Measurements from ENCODE around the gene NAGPA. TPM values are rescaled to one million over a fixed set of nuclear protein-coding genes. Genes with fewer than 3 reads are reported as not detected.

The NAGPA gene
- total RNA-seq, 2 experiments from 2014 or later: 10.1 to 11.3 TPM

GRCh38 chr16:5042574-5043171 is 8.9 kb upstream of the NAGPA start:
- Mint-ChIP-seq H3K9me3 (no peaks in the 10 kb centered on the region), H3K27ac (no peak overlapping the region), H3K36me3 (ENCODE audit: low read depth) (no peaks in the 10 kb centered on the region), H3K27me3 (no peaks in the 10 kb centered on the region), H3K4me1 (ENCODE audit: low read depth) (no peaks in the 10 kb centered on the region), H3K4me3 (no peak overlapping the region)
- CTCF ChIA-PET: no interaction called here
- no peak for TF ChIP-seq CTCF (IDR thresholded peaks at IDR 0.05)
- DNase-seq (no peak), ATAC-seq (no peak)
- intact Hi-C loops (cut with micrococcal nuclease): no loop called here
- POLR2A ChIA-PET: no interaction called here

GRCh38 chr16:5041600-5042133 is 7.9 kb upstream of the NAGPA start:
- no peaks in the 10 kb centered on the region for H3K27me3 Mint-ChIP-seq
- H3K27ac Mint-ChIP-seq: no peak overlapping the region
- ChIA-PET CTCF (no interaction called here), POLR2A (interaction anchor here (1.0 kb wide), 1 partner anchor 15 kb away, joined by 3 read pairs; no protein-coding TSS in a partner anchor)
- no peaks in the 10 kb centered on the region for H3K9me3 Mint-ChIP-seq
- intact Hi-C loops (cut with micrococcal nuclease): no loop called here
- H3K4me1 Mint-ChIP-seq (ENCODE audit: low read depth): no peaks in the 10 kb centered on the region
- DNase-seq (no peak), ATAC-seq (no peak)
- no peak for TF ChIP-seq CTCF (IDR thresholded peaks at IDR 0.05)
- no peak overlapping the region for H3K4me3 Mint-ChIP-seq
- H3K36me3 Mint-ChIP-seq (ENCODE audit: low read depth): no peaks in the 10 kb centered on the region

- DNase-seq (no peak), ATAC-seq (no peak)
- no peak for TF ChIP-seq CTCF (IDR thresholded peaks at IDR 0.05)
- ChIA-PET POLR2A (no interaction called here), CTCF (no interaction called here)
- Mint-ChIP-seq H3K27me3 (no peaks in the 10 kb centered on the region), H3K36me3 (ENCODE audit: low read depth) (no peaks in the 10 kb centered on the region), H3K4me3 (no peak overlapping the region), H3K9me3 (no peaks in the 10 kb centered on the region), H3K27ac (no peak overlapping the region), H3K4me1 (ENCODE audit: low read depth) (no peaks in the 10 kb centered on the region)
- intact Hi-C loops (cut with micrococcal nuclease): no loop called here
Measured at GRCh38 chr16:5040451-5040850, 6.7 kb upstream of the NAGPA start.

GRCh38 chr16:5036228-5037156 is 2.8 kb upstream of the NAGPA start:
- ATAC-seq: no peak
- intact Hi-C loops (cut with micrococcal nuclease): no loop called here
- CTCF ChIA-PET: no interaction called here

More at GRCh38 chr16:5036228-5037156, 2.8 kb upstream of the NAGPA start:
- peaks cover 2% of the 10 kb centered on the region for H3K36me3 Mint-ChIP-seq (ENCODE audit: low read depth)
- no peak for DNase-seq
- peaks cover 18% of the 10 kb centered on the region for H3K4me1 Mint-ChIP-seq (ENCODE audit: low read depth)
- no peak overlapping the region for H3K4me3 Mint-ChIP-seq
- no peaks in the 10 kb centered on the region for H3K27me3 Mint-ChIP-seq
- no peaks in the 10 kb centered on the region for H3K9me3 Mint-ChIP-seq
- TF ChIP-seq CTCF (IDR thresholded peaks at IDR 0.05): no peak
- POLR2A ChIA-PET: no interaction called here
- no peak overlapping the region for H3K27ac Mint-ChIP-seq

Measured in activated CD8-positive, alpha-beta T cell treated with anti-CD3 and anti-CD28 coated beads for 36 hours (primary cell).